K562 (cell line): ENCODE results near the gene MIER2. TPM values are rescaled to one million over a fixed set of nuclear protein-coding genes. Genes with fewer than 3 reads are reported as not detected.

Source experiments
- ATAC-seq: fragments of 200-7000 bp; cut with Tn5 transposase; 3 replicates; pipeline ENCODE4 v1.9.1; 2020; ENCODE audit warnings: moderate library complexity
- BruUV-seq: library from RNA; stranded (reverse); fragments of 400-500 nt; replicated peaks from 2 replicates; lab custom pipeline; 2021; lab: Mats Ljungman, UMichigan
- CTCF ChIA-PET: fragments of 300-600 bp; formaldehyde crosslinking; extraction: SDS; loops from one replicate; lab custom pipeline; 2021; ENCODE audit warnings: low intra/inter-chr PET ratio; lab: Yijun Ruan, JAX
- POLR2A ChIA-PET: fragments of 300-600, 350-650 bp; sonication (Branson Sonifier 250); formaldehyde crosslinking; extraction: SDS; loops from one replicate; lab custom pipeline; 2021; ENCODE audit warnings: antibody characterized with exemption, inconsistent platforms; lab: Yijun Ruan, JAX
- DNase-seq, 4 experiments: peaks; one replicate each; pipeline versions ENCODE4 v3.0.0 to v3.0.0-alpha.2; 2011 to 2018; ENCODE audit warnings: low spot score in 3 of 4, mixed read lengths in 3 of 4; ENCODE audit errors: extremely low read depth in 1 of 4
- FAIRE-seq: peaks from 2 replicates; lab custom pipeline; 2011; peaks lifted over from hg19 to GRCh38; lab: Jason Lieb, UNC
- H2AFZ ChIP-seq: 2 replicates; pipeline ENCODE4 v1.6.0; 2011; ENCODE audit warnings: low read depth, low read length, control low read depth, inconsistent platforms
- H3K27ac ChIP-seq: fragments of 200-600 bp; 3 replicates; pipeline ENCODE4 v1.8.0; 2011; ENCODE audit warnings: low read depth, mild to moderate bottlenecking, control low read depth, inconsistent platforms, low read length, moderate library complexity, mixed read lengths; ENCODE audit errors: extremely low read depth
- H3K27me3 ChIP-seq, 2 experiments: fragments of 300-600 bp in 1 of 2; 2 replicates in 1 of 2; 3 replicates in 1 of 2; pipeline versions ENCODE4 v1.6.0 to v1.8.0; 2011; ENCODE audit warnings: inconsistent platforms in 2 of 2, low read length in 2 of 2, mild to moderate bottlenecking in 1 of 2, mixed read lengths in 1 of 2, moderate library complexity in 1 of 2; ENCODE audit not compliant: control insufficient read depth in 2 of 2, insufficient read depth in 2 of 2
- H3K36me3 ChIP-seq: fragments of 300-600 bp; 3 replicates; pipeline ENCODE4 v1.8.0; 2011; ENCODE audit warnings: mild to moderate bottlenecking, low read length, inconsistent platforms; ENCODE audit not compliant: control insufficient read depth, insufficient read depth
- H3K4me1 ChIP-seq, 2 experiments: fragments of 200-600 bp in 1 of 2; replicated peaks in 1 of 2; 2 replicates in 1 of 2; 3 replicates in 1 of 2; pipeline versions ENCODE4 v1.5.1 to v1.8.0; 2011; ENCODE audit warnings: inconsistent platforms in 2 of 2, low read length in 2 of 2, mild to moderate bottlenecking in 1 of 2, mixed read lengths in 1 of 2, moderate library complexity in 1 of 2; ENCODE audit not compliant: control insufficient read depth in 2 of 2, insufficient read depth in 2 of 2
- H3K4me2 ChIP-seq: 2 replicates; pipeline ENCODE4 v1.6.1; 2011; ENCODE audit warnings: low read length, control low read depth, inconsistent platforms, mixed read lengths; ENCODE audit not compliant: insufficient read depth
- H3K4me3 ChIP-seq: fragments of 200-600 bp; sonication (generic), shearing (Covaris generic); 2 replicates; pipeline ENCODE4 v1.5.1; 2016; ENCODE audit warnings: control low read depth, inconsistent platforms
- H3K79me2 ChIP-seq: fragments of 200-600 bp; 3 replicates; pipeline ENCODE4 v1.8.0; 2011; ENCODE audit warnings: low read length, inconsistent platforms; ENCODE audit not compliant: control insufficient read depth, insufficient read depth
- H3K9ac ChIP-seq, 2 experiments: 2 replicates each; pipeline versions ENCODE4 v1.6.0 to v1.6.1; 2011; ENCODE audit warnings: low read depth in 2 of 2, low read length in 2 of 2, control low read depth in 1 of 2, inconsistent platforms in 1 of 2, mild to moderate bottlenecking in 1 of 2, mixed read lengths in 1 of 2; ENCODE audit not compliant: insufficient read depth in 1 of 2
- H3K9me1 ChIP-seq: one replicate; pipeline ENCODE4 v1.6.0; 2011; ENCODE audit warnings: inconsistent platforms, mild to moderate bottlenecking, low read length, moderate library complexity; ENCODE audit not compliant: control insufficient read depth, insufficient read depth
- H3K9me3 ChIP-seq: replicated peaks from 2 replicates; pipeline ENCODE4 v1.5.1; 2011; ENCODE audit warnings: low read depth, low read length, inconsistent platforms; ENCODE audit not compliant: control insufficient read depth, insufficient read depth
- H4K20me1 ChIP-seq: replicated peaks from 2 replicates; pipeline ENCODE4 v1.6.1; 2011; ENCODE audit warnings: low read length, inconsistent platforms, mixed read lengths; ENCODE audit not compliant: control insufficient read depth, insufficient read depth
- FIP1L1 ChIP-seq: fragments of 200-400 bp; formaldehyde crosslinking; IDR thresholded peaks from 2 replicates; pipeline ENCODE4 v1.6.1; 2018; ENCODE audit warnings: mild to moderate bottlenecking, low read depth, low read length; ENCODE audit not compliant: poor library complexity, severe bottlenecking
- NR1H2 ChIP-seq: sonication (generic); formaldehyde crosslinking; IDR thresholded peaks from 2 replicates; pipeline ENCODE4 v1.4.0; 2020; ENCODE audit warnings: mild to moderate bottlenecking, missing genetic modification reagents
- POLR2G ChIP-seq: fragments of 200-400 bp; formaldehyde crosslinking; IDR thresholded peaks from 2 replicates; pipeline ENCODE4 v1.6.1; 2017; ENCODE audit warnings: low read depth, mild to moderate bottlenecking, antibody characterized with exemption, low read length, moderate library complexity
- RBFOX2 ChIP-seq: fragments of 200-400 bp; formaldehyde crosslinking; IDR thresholded peaks from 2 replicates; pipeline ENCODE4 v1.6.1; 2017; ENCODE audit warnings: low read depth, mild to moderate bottlenecking, low read length, moderate library complexity
- RBM14 ChIP-seq: fragments of 200-400 bp; formaldehyde crosslinking; IDR thresholded peaks from 2 replicates; pipeline ENCODE4 v1.6.1; 2018; ENCODE audit warnings: low read depth, mild to moderate bottlenecking, low read length, moderate library complexity, borderline replicate concordance; ENCODE audit not compliant: insufficient read depth
- ZKSCAN8 ChIP-seq: fragments of 200-800 bp; sonication (Bioruptor generic); IDR thresholded peaks from 2 replicates; pipeline ENCODE4 v1.6.1; 2016; ENCODE audit warnings: missing genetic modification characterization, missing compliant biosample characterization
- WGBS: fragments of 100-300 bp; shearing (Covaris generic); methylation state at CpG from one replicate; pipeline ENCODE4 v1.1.6; 2016; ENCODE audit warnings: low coverage, mixed read lengths; ENCODE audit not compliant: insufficient coverage; ENCODE audit errors: missing lambda C conversion rate; 5-methylcytosine and 5-hydroxymethylcytosine counted together
- in situ Hi-C: fragments of 300-500 bp; cut with MboI; formaldehyde crosslinking; loops from 4 replicates; pipeline ENCODE4 v1.15.0; 2018; ENCODE audit warnings: inconsistent platforms, mixed read lengths
- intact Hi-C: fragments of 100-400 bp; cut with micrococcal nuclease; formaldehyde crosslinking; loops from 2 replicates; pipeline ENCODE4 v1.14.2; 2022
- polyA plus RNA-seq, 8 experiments: library from polyadenylated mRNA; depleted of rRNA in 4 of 8; stranded (reverse) in 5 of 8; unstranded in 3 of 8; fragments of >200 nt; fragmentation: Nextera tagmentation in 2 of 8; fragmentation: Illumina TruSeq in 1 of 8; extraction: Ambion mirVana in 2 of 8; extraction: Trizol in 1 of 8; gene quantifications; 2 replicates each; pipeline versions ENCODE4 v1.2.1 to v1.2.3, GENCODE V29; 2011 to 2014; ENCODE audit warnings: inconsistent platforms in 1 of 8, missing spikeins in 1 of 8
- total RNA-seq, 7 experiments: library from RNA; depleted of rRNA in 6 of 7; stranded (reverse); fragments of >200 nt in 6 of 7; fragmentation: Illumina TruSeq in 2 of 7; extraction: Trizol in 2 of 7; gene quantifications; 2 replicates each; pipeline versions ENCODE4 v1.2.1 to v1.2.3, GENCODE V29; 2011 to 2021; ENCODE audit warnings: low replicate concordance in 1 of 7
- TF ChIP-seq, protein P1 (sequence below), 3 experiments: fragments of 200-800 bp in 1 of 3; sonication (Bioruptor generic) in 1 of 3; sonication (generic) in 1 of 3; formaldehyde crosslinking in 1 of 3; IDR thresholded peaks; 2 replicates each; pipeline versions ENCODE4 v1.6.1 to v1.8.0; 2016 to 2022; ENCODE audit warnings: mild to moderate bottlenecking in 2 of 3, missing compliant biosample characterization in 2 of 3, missing genetic modification characterization in 2 of 3, missing genetic modification reagents in 1 of 3
- TF ChIP-seq, protein P2 (sequence below): sonication (generic); formaldehyde crosslinking; IDR thresholded peaks from 2 replicates; pipeline ENCODE4 v1.8.1; 2023; ENCODE audit warnings: mild to moderate bottlenecking, missing genetic modification reagents

Gene MIER2
- total and polyA plus RNA-seq, 9 of the 15 experiments (the other 6 are each of a cell fraction or from before 2014, with no cell fraction given), result 0.46 to 34.7 (median 15.6) TPM

DNA sequence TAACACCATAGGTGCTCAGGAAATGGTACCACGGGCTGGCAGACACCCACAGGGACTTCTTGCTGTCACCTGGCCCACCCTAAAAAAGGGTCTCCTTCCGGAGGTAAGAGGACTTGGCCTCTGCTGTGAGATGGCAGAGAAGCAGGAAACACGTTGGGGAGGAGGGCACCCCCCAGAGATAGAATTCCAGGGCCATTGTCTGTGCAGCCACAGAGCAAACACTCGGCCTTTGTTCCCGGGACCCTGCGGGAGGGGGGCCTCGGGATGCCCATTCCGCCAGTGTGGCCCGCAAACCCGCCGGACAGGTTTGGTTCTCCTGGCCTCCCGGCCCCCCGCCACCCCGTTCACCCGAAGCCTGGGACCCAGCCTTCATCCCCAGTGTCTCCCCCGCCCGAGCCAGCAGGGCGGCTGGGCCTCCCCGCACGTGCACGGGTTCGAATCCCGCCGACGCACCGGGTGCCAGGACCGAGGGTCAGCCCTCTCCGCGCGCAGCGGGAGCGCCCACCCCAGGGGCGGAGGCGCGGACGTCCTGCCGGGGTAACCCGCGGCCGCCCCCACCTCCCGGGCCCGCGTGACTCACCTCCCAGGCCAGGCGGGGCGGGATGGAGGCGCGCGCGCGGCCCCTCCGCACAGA, 54.1 kb downstream of the MIER2 start:
- H3K9ac ChIP-seq, result peak overlapping the region; percentile 4 to 83; a peak in 1 of 4 replicates

More for the DNA sequence above, 54.1 kb downstream of the MIER2 start:
- TF ChIP-seq, protein P1, sequence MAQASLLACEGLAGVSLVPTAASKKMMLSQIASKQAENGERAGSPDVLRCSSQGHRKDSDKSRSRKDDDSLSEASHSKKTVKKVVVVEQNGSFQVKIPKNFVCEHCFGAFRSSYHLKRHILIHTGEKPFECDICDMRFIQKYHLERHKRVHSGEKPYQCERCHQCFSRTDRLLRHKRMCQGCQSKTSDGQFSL (CRISPR knock-in tag; IDR thresholded peaks at IDR 0.05), result 0 out of 2 replicates have a peak, but pooled peaks have one; percentile 30
- TF ChIP-seq, protein P1 (tag; IDR thresholded peaks at IDR 0.05), result no peak
- no peak for TF ChIP-seq NR1H2 (CRISPR knock-in tag)
- TF ChIP-seq, protein P2, sequence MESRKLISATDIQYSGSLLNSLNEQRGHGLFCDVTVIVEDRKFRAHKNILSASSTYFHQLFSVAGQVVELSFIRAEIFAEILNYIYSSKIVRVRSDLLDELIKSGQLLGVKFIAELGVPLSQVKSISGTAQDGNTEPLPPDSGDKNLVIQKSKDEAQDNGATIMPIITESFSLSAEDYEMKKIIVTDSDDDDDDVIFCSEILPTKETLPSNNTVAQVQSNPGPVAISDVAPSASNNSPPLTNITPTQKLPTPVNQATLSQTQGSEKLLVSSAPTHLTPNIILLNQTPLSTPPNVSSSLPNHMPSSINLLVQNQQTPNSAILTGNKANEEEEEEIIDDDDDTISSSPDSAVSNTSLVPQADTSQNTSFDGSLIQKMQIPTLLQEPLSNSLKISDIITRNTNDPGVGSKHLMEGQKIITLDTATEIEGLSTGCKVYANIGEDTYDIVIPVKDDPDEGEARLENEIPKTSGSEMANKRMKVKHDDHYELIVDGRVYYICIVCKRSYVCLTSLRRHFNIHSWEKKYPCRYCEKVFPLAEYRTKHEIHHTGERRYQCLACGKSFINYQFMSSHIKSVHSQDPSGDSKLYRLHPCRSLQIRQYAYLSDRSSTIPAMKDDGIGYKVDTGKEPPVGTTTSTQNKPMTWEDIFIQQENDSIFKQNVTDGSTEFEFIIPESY, result peak; percentile 38; the same call in 1 of the 2 replicates
- 0 out of 2 replicates have a peak, but pooled peaks have one; percentile 35 for TF ChIP-seq POLR2G
- TF ChIP-seq RBFOX2, result peak; percentile 20; the same call in 1 of the 2 replicates
- TF ChIP-seq ZKSCAN8 (CRISPR knock-in tag), result peak; percentile 65
- TF ChIP-seq FIP1L1, result peak; percentile 33
- no peak for TF ChIP-seq RBM14
- no peaks in the 10 kb centered on the region for H3K9me1 ChIP-seq
- DNase-seq (peak in 3 of 4 experiments; percentile 17 to 69 (median 62)), FAIRE-seq (no peak), ATAC-seq (no peak)
- no peaks in the 10 kb centered on the region for H3K36me3 ChIP-seq
- no peak overlapping the region; the same call in 2 of the 3 replicates for H3K27ac ChIP-seq
- peaks cover 4% of the 10 kb centered on the region; the same call in 1 of the 2 replicates for H4K20me1 ChIP-seq
- H3K4me1 ChIP-seq, result peaks cover 8 to 53% of the 10 kb centered on the region in 2 experiments; a peak in 4 of 5 replicates
- WGBS, result 38% methylated on average over 9 of the region's 51 CpGs
- H3K27me3 ChIP-seq, result peaks cover 5 to 28% of the 10 kb centered on the region in 2 experiments; a peak in 4 of 5 replicates
- no peaks in the 10 kb centered on the region for H3K9me3 ChIP-seq
- H2AFZ ChIP-seq, result peak overlapping the region; percentile 51; the same call in 1 of the 2 replicates
- no peaks in the 10 kb centered on the region for H3K79me2 ChIP-seq
- ChIA-PET CTCF (no interaction called here), POLR2A (interaction anchor here (0.5 kb wide), 1 partner anchor 163 kb away, joined by 4 read pairs; no protein-coding TSS in a partner anchor)
- peak overlapping the region; percentile 31 for H3K4me2 ChIP-seq
- peak overlapping the region; percentile 25 for H3K4me3 ChIP-seq
- intact Hi-C loops, result no loop called here
- in situ Hi-C loops, result no loop called here
- BruUV-seq, result no TSS peak
